Measurements from ENCODE around the gene INTS4. TPM values are rescaled to one million over a fixed set of nuclear protein-coding genes. Genes with fewer than 3 reads are reported as not detected.

INTS4 gene
- total and polyA plus RNA-seq, 10 of the 15 experiments (the other 5 are each of a cell fraction or from before 2014, with no cell fraction given), result 20.2 to 50.5 (median 40.0) TPM

- no peak for FAIRE-seq
- SMC1A ChIA-PET (ENCODE audit: uncharacterized antibody, unreplicated experiment), result no interaction called here
- no TSS peak for BruUV-seq (replicated peaks)
- H2AFZ ChIP-seq (ENCODE audit: control insufficient read depth, low read depth, low read length), result no peak overlapping the region
- no peak overlapping the region for H3K4me3 ChIP-seq
- no peaks in the 10 kb centered on the region for H3K9me3 ChIP-seq (replicated peaks; ENCODE audit: control insufficient read depth, insufficient read depth, low read length)
- POLR2A ChIA-PET, result no interaction called here
- no peaks in the 10 kb centered on the region for H4K20me1 ChIP-seq (ENCODE audit: control insufficient read depth, insufficient read depth)
- no peak for ATAC-seq
- peaks cover 4 to 13% of the 10 kb centered on the region in 2 experiments for H3K36me3 ChIP-seq (ENCODE audit: control insufficient read depth in 2 of 2, insufficient read depth in 2 of 2, low read length in 1 of 2)
- no peak for DNase-seq (ENCODE audit: low read depth, low spot score)
- 100% methylated on average over 3 of the region's 3 CpGs for WGBS (ENCODE audit: insufficient coverage, insufficient replicate concordance, low lambda C conversion rate, missing lambda C conversion rate)
- no peak overlapping the region for H3K27ac ChIP-seq (ENCODE audit: control insufficient read depth, insufficient read depth)
- in situ Hi-C loops (cut with MboI), result no loop called here
- no peaks in the 10 kb centered on the region for H3K79me2 ChIP-seq (ENCODE audit: control insufficient read depth, insufficient read depth, low read length)
- RAD21 ChIA-PET (ENCODE audit: unreplicated experiment), result no interaction called here
- intact Hi-C loops (cut with micrococcal nuclease; ENCODE audit: unreplicated experiment), result no loop called here
- H3K4me1 ChIP-seq (ENCODE audit: control insufficient read depth, insufficient read depth, low read length), result peaks cover 12% of the 10 kb centered on the region
- H3K9ac ChIP-seq (ENCODE audit: control insufficient read depth, insufficient read depth, low read length), result no peak overlapping the region
- no peaks in the 10 kb centered on the region for H3K27me3 ChIP-seq (replicated peaks in 1 of 2; ENCODE audit: control insufficient read depth in 2 of 2, insufficient read depth in 2 of 2, low read length in 1 of 2)
- CTCF ChIA-PET, result no interaction called here
- H3K4me2 ChIP-seq (ENCODE audit: control insufficient read depth, insufficient read depth), result no peak overlapping the region
- no peak for TF ChIP-seq USF2 (IDR thresholded peaks at IDR 0.05; ENCODE audit: borderline replicate concordance, low read depth, low read length)
- no peak for TF ChIP-seq ZSCAN29 (IDR thresholded peaks at IDR 0.05)
- TF ChIP-seq CUX1 (IDR thresholded peaks at IDR 0.05; ENCODE audit: insufficient replicate concordance, low read depth, low read length), result no peak
- no peak for TF ChIP-seq EP300 (IDR thresholded peaks at IDR 0.05; ENCODE audit: borderline replicate concordance in 1 of 2, control insufficient read depth in 1 of 2, low read depth in 2 of 2, low read length in 2 of 2)
- TF ChIP-seq, protein P1, sequence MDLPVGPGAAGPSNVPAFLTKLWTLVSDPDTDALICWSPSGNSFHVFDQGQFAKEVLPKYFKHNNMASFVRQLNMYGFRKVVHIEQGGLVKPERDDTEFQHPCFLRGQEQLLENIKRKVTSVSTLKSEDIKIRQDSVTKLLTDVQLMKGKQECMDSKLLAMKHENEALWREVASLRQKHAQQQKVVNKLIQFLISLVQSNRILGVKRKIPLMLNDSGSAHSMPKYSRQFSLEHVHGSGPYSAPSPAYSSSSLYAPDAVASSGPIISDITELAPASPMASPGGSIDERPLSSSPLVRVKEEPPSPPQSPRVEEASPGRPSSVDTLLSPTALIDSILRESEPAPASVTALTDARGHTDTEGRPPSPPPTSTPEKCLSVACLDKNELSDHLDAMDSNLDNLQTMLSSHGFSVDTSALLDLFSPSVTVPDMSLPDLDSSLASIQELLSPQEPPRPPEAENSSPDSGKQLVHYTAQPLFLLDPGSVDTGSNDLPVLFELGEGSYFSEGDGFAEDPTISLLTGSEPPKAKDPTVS (IDR thresholded peaks at IDR 0.05; ENCODE audit: low read depth, low read length), result no peak
- TF ChIP-seq ZNF217 (IDR thresholded peaks at IDR 0.05), result no peak
- TF ChIP-seq, protein P2, sequence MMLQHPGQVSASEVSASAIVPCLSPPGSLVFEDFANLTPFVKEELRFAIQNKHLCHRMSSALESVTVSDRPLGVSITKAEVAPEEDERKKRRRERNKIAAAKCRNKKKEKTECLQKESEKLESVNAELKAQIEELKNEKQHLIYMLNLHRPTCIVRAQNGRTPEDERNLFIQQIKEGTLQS (IDR thresholded peaks at IDR 0.05; ENCODE audit: borderline replicate concordance, extremely low read depth, low read depth, low read length), result no peak
- no peak for TF ChIP-seq YY1 (IDR thresholded peaks at IDR 0.05; ENCODE audit: low read depth, low read length)
- TF ChIP-seq MYC (IDR thresholded peaks at IDR 0.05; ENCODE audit: insufficient read depth, insufficient read length, insufficient replicate concordance, low read length, severe bottlenecking), result no peak
- no peak for TF ChIP-seq TCF7 (IDR thresholded peaks at IDR 0.05; ENCODE audit: borderline replicate concordance)
- no peak for TF ChIP-seq ZBTB33 (IDR thresholded peaks at IDR 0.05)
- no peak for TF ChIP-seq SMAD1 (IDR thresholded peaks at IDR 0.05; ENCODE audit: low read depth, partially characterized antibody)
- no peak for TF ChIP-seq MEF2A (IDR thresholded peaks at IDR 0.05; ENCODE audit: insufficient read depth, low read depth, low read length)
Measured at GRCh38 chr11:77882396-77882795, 112.1 kb downstream of the INTS4 start.

Measured in GM12878 (cell line).